NCI-H2081 (cell line): Measurements from ENCODE around the gene EDN2.
A peak's percentile ranks its signal among the peaks of the same experiment; 100 is the strongest.

Source experiments
- DNase-seq, 2 experiments: peaks; one replicate each; lab custom pipeline; 2025; lab: John Stamatoyannopoulos, UW

The EDN2 gene

DNA sequence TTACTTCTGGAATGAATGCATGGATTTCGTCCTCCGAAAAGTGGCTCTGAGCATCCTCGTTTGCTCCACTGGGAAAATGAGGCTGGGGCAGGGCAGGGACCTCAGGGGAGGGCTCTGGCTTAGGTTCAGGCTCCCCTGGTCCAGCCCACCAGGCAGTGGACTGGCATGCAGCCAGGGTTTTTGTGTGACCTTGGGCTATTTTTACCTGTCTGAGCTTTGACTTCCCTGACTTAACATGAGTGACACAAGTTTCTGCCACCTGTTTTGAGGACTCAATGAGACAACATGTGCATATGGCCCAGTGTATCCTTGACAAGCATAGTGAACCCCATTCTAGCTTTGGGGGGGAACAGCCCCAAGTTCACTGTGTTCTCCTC, 32.6 kb upstream of the EDN2 start:
- DNase-seq, result no peak

DNA sequence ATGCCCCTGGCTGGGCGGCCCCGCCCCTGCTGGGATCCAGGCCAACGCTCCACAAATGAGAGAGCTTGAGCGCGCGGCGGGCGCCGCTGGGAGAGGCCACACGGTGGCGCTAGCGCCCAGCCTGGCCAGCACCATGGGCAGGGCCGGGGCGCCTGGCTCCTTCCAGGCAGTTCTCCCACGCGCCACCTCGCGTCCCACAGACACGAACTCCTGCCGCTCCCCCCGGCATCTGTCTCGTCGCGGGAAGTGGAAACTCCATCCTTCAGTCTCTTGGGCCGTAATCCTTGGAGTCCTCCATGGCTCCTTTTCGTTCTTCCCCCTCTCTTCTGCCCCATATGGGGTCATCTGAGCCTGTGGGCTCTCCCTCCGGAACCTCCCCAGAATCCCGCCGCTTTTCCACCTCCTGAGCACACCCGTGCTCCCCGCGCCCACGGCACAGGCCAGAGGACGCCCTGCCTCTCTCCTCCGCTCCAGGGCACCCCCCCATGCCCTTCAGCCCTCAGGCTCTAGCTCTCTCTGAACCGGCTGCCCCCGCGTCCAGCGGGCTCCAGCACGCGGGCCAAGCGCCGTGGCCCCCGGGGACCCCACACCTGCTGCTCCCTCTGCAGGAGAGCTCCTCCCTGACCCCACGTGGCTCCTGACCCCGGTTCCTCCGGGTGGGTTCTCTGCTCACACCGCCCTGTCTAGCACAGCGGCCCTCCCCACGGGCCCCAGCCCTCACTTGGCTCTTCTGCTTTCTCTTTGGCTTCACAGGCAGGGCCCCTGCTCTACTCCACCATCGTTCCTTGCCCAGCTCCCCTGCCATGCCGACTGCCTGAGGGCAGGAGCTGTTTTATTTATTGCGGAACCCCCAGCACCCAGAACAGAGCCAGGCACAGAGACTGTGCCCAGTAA, 31.9 kb upstream of the EDN2 start:
- peak; percentile 84 to 90 for DNase-seq

DNA sequence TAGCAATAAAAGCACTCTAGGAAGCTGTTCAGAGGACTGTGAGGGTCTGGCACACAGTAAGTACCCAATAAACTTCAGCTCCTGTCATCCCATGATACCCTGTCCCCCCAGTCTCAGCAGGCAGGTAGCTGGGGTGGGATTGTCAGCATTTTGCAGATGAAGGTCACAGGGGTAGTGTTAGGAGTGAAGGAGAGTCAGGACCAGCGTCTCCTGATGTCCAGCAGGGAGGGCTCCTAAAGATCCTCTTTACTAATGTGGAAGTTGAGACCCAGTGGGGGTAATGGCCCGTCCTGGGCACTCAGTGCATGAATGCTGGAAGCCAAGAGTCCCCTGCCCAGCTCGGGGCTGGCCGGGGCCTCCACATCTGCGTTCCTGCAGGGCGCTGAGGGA, 31.3 kb upstream of the EDN2 start:
- no peak for DNase-seq

DNA sequence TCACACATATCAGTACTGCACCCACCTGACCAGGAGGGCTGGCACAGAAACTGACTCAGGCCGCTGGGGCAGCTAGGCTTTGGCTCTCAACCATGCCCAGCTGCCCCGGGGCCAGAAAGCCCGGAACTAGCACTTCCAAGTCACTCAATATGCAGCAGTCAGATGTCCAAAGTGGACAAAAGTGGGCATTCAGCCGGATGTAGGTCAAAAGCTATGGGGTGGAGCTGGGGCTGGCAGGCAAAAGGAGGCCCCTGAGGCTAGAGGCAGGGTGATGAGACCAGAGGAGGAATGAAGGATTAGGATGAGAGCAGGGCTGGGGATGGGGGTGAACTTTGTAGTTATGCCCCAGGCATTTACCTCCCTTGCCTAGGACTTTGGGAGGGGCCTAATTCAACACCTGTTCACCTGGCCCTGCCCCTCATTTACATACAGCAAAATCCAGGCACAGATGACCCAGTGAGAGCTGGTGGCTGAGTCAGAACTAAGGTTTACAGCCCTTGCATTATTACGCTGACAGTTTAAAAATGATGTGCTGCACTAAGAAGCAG, 30.7 kb upstream of the EDN2 start:
- no peak for DNase-seq

DNA sequence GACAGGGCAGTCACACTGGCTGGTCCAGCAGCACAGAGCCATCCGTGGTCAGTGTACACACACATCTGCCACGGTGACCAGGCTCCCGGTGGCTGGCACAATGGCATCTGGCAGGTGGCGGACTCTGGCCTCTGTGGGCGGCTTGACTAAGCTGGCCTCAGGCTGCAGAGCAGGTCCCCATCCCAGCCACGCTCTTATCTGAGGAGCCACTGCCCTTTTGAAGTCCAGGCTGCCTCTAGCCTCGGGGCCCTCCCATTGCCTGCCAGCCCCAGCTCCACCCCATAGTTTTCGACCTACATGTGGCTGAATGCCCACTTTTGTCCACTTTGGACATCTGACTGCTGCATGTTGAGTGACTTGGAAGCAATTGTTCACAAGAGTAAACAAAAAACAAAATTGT, 29.9 kb upstream of the EDN2 start:
- DNase-seq, result no peak

DNA sequence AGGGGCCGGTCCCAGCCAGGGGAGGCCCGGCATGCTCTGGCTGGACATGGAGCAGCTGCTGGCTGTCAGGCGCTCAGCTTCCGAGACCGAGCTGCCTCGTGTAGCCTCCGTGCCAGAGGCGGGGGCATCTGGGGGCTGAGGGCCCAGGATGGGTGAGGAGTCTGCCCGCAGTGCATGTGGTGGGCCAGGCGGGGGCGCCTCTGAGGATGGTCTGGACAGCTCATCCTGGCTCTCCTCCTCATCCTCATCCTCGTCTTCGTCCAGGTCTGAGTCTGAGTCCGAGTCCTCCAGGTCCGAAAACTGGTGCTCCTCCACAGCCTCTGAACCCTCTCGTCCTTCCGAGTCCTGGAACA, 28.9 kb upstream of the EDN2 start:
- DNase-seq, result no peak

DNA sequence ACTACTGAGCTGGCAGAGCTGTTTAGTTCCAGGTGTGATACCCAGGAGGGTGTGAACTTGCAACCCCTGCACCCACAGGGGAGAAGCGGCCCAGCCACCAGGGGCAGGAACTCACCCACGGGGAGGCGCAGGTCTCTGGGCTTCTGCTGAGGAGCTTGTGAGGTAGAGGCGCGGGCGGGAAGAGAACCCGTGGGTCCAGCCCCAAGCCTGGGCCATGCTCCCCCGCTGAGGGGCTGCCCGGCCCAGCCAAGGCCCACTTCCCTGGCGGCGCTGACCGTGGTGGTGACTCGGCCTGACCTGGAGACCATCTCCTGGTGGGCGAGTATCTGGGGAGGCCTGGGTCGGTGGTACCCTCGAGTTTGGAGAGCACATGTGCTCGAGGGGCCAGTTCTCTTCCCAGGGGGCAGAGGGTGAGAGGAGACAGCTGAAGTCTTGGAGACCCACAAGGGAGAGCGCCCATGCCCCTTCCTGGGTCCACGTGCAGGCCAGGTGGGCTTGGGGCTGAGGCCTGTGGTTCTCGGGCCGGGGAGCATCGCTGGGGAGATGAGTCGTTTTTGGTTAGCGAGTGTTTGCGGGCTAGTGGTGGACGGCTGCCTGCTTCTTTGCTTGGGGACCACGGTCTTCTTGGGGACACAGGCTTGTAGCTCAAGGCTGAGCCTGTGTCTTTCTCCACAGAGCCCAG, 28.4 kb upstream of the EDN2 start:
- DNase-seq, result no peak

DNA sequence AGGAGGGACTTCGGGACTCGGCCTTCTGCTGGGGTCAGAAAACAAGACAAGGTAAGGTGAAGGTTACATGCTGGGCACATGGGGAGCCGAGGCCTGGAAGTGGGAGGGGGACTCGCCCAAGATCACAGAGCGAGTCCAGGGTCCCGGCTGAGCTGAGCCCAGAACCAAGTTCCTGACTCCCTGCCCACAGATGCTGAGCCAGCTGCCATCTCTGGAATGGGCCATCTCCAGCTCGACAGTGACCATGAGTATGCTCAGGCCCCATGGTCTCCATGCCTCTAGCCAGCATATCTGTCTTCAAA, 26.7 kb upstream of the EDN2 start:
- no peak for DNase-seq

DNA sequence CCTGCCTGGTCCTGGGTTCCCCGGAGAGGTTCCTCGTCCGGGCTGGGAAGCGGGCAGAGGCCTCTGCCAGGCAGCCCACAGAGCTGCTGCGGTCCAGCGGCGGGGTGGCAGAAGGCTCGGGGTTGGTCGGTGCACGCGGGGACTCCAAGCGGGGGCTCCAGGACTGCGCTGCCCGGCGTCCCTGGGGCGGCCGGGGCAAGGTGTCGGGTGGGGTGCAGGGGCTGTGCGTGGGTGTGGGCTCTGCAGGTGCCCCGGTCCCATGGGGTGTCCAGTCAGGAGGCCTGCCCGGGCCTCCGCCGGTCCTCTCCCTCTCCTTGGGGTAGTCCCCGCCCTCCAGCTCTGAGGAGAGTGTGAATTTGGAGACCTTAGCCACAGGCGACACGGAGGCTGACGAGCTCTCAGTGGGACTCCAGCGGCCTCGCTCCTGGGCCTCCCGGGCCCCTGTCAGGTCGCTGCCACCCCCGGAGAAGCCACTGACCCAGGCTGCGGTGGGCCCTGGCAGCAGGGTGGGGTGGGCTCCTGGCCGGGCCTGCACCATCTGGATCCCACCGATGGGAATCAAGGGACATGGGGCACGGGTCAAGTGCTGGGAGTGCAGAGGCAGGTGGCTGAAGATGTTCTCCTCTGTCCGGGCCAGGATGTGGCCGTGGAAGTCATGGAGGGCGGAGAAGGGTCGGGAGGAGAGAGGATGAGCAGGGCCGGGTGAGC, 26.2 kb upstream of the EDN2 start:
- no peak for DNase-seq

DNA sequence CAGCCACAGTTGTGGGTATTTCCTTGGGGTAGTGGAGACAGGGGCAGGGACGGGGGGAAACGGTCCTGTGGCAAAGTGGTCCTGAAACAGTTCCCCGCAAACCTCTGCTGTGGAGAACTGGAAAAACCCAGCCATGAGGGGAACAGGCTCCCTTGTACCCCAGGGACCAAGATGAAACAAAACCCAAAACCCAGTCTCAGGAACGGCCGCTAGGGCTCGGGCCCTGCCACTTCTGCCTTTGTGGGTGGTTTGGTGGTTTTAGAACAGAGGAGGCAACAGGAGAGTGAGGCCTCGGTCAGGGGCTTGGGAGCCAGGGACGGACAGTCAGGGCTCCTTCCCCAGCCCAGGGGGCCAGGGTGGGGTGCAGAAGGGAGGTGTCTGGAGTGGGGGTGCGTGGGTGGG, 24.8 kb upstream of the EDN2 start:
- DNase-seq, result no peak

DNA sequence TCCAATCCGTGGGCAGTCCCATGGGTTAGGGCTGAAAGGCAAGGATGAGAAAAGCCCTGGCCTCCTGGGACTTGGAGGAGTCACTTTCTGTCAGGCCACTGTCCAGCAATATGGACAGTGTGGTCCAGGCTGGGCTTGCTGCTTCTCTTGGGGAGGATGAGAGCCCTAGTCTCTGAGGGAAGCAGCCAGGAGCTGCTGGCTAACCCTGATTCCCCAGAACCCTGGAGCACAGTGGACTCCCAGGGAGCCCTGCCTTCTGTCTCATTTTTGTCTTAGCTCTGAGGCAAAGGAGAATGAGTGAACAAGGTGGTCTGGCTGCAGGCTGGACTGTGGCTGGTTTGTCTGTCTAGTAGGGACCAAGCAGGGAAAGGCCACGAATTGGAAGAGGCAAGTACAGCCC, 23.8 kb upstream of the EDN2 start:
- no peak for DNase-seq

DNA sequence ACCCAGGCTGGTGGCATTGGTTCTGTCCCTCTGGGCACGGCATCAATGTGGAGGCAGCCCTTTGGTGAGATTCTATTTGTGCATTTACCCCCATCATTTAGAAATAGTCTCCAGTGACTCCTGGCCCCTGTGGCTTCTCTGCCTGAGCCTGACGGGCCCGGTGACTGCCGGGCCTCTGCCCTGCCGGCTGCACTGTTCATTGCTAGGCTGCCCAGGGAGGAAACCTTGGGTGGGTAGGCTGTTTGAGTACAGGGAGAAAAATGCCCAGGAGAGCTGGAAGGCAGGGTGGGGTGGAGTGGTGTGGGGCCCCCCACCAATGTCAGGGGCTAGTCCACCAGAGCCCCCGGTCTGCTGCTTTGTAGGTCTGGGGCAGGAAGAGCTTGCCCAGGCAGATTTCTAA, 23.4 kb upstream of the EDN2 start:
- DNase-seq, result no peak

DNA sequence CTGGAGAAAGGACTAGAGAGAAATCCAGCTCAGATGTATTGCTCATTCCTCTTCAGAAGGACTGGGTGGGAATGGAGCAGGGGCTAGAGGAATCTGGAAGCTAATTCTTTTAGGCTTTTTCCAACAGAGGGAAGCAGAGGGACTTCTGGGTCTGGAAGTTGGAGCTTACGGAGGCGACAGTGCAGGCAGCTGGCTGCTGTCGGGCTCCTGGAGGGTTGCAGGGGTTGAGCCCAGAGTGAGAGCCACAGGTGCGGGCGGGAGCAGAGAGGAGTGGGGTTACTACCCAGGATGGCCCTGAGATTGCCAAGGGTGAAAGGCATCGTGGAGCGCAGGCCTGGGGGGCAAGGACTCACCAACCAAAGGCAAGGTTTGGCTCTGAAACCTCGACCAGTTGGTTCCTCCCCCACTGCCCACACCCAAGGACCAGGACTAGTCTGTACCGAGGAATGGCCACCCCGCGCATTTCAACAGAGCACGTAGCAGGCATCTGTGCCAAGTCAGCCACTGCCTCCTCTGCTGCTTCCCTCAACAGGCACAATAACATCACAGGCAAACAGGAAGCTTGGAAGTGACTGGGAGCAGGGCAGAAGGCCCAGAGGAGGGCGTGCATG, 22.7 kb upstream of the EDN2 start:
- no peak for DNase-seq

DNA sequence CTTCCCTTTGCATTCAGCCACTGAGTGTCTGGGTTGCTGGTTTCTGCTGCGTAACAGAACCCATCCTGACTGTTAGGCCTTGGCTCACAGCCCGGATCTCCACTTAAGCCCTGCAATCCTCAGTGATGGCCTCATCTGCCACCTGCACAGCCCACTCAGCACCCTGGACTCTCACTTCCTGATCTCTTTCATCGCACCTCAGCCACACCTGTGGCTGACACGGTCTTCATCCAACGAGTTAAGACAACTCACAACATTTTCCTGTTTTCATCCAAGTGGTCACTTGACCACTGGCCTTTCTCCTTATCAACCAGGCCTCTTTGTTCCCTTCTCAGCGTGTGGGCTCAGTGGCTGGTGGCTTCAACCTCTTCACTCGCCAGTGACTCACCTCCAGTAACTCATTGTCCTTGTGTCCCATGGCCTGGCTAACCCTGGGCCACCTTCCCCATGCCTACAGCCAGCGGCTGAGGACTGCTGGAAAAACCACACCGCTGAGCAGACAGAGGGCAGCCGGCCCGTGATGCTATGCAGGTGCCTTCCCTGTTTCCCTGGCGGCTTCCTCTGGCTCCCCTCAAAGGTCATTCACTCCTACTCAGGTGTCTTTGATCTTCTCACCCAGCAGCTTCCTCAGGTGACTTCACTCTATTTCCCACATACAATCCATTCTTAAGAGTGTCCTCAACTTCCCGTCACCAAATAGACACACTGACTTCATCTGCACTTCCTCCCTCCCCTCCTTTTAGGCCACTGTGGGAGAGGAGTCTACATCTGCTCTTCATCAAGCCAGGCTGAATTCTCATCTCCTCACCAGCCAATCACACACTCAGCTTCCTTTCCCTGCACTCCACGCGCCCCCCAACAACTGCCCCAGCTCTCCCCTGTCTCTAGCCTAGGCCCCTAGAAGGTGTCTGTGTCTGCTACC, 19.9 kb upstream of the EDN2 start:
- DNase-seq, result peak; percentile 42 to 68

DNA sequence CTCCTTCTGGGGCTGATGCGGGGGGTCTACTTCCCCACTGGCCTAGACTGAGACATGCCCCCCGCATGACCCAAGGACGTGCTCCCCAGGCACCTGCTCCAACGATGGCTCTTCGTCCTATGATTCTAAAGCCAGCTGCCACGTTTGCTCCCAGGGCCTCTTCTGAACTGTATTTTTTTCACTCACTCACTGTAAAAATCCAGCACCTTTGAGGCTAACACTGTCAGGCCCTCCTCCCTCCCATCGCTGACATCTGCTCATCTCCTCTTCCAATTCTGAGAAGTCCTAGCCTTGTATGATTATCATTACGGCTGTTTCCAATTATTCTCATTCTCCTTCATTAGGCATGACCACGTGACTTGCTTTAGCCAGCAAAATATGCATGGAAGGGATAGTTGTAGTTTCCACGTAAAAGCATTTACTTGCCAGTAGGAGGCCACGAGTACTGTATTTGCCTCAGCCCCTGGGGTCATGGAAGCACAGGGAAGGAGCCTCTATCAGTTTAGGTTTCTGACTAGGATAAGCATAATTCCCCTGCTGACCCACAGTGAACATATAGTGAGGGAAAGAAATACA, 19.1 kb upstream of the EDN2 start:
- DNase-seq, result no peak

DNA sequence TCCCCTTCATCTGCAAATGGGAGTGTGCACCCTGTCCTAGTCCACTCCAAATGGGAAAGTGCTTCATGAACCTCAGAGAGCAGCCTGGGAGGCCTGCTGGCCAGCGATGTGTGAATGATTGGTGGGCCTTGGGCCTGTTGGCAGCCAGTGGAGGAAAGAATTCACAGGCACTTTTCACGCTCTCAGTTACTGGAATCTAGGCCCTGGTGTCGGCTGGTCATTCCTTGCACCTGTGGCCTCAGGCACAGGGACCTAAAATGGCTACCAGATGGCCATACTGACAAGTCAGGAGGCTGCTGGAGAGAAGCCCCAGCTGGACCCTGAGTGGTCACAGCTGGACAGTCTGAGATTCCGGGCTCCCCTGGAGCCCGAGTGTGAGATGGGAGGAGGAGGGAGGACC, 18.4 kb upstream of the EDN2 start:
- no peak for DNase-seq

DNA sequence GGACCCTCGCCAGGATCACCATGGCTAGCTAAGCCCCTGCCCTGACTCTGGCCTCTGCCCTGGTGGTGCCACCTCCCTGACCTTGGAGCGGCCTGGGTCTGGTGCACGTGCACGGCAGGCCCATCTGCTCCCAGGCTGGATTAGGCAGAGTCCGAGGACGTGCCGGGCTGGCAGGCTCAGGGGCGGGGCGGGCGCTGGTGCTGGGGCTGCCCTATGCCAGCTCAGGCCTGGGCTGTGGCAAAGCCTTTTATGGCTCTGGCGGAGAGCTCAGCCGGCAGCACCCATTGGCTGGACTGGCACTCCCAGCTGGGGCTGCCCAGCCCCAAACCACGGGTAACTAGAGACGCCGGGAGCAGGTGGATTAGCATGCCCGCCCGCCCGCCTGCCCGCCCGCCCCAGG, 17.1 kb upstream of the EDN2 start:
- DNase-seq, result no peak

DNA sequence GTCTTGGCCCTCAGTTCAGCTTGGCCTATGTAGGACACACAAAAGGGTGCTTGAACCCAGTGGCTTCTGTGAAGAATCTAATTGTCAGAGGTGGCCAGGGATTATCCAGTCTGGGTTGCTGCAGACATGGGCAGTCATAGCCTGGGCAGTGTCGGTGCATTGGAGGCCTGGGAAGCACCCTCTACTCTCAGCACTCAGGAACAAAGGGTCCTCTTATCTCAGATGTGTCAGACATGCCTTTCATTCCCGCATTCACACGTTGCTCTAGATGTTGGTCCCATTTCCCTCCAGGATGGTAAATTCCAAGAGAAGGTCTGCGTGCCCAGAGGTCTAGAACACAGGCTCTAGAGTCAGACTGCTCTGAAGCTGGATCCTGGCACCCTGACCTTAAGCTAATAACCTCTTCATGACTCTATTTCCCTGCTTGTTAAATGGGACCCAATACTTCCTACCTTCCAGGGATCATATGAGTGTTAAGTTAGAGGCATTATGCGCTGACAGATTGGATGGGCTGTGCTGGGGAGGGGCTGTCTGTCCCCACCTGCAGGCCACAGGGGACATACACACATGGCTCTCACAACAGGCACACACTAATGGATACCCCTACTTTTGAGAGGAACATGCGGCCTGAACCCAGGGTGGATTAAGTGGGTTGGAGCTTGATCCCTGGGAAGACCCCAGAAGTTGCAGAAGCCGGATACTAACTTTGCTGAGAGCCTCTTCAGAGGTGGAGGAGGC, 16.5 kb upstream of the EDN2 start:
- no peak for DNase-seq

DNA sequence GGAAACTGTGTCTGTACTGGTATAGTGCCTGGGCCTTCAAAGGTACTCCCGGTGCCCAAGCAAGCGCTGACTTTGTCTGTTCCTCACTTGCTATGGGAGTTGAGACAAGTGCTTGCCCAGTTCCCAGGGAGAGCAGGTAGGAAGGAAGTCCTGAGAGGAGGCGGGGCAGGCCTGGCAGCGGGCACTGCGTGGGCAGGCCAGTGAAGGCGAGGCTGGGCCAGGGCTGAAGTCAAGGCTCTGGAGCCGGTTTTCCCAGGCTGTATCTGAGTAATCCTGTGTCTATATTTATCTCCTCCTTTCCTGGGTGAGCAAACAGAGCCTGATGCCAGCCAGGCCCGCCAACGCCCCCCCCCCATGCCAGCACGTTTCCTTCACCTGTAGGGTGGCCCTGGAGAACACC, 15.9 kb upstream of the EDN2 start:
- peak in 1 of 2 experiments; percentile 20 for DNase-seq

DNA sequence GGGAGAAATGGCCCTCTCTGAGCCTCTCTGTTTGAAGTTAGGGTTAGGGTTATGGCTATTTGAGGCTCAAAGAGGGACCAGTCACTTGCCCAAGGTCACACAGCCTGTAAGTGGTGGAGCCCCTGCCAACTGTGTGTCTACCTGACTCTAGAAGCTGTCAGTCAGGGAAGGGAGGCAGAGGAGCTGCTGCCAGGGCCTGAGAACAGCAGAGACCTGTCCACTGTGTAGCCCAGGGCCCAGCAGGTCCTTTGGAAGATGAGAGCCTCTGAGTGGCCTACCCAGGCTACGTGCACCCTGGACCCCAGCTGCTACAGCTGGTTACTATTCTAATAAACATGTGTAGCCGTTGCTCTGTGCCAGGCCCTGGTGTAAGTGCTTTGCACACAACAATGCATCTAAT, 15.1 kb upstream of the EDN2 start:
- no peak for DNase-seq
